Liver (tissue), 9 donors: ENCODE results near the gene LRMDA. TPM values are rescaled to one million over a fixed set of nuclear protein-coding genes. Genes with fewer than 3 reads are reported as not detected.

Experiments
- DNase-seq: peaks from one replicate; pipeline ENCODE4 v3.0.0-alpha.2; 2017; ENCODE audit warnings: low spot score
- H3K27ac ChIP-seq, 2 donors: one replicate each; pipeline ENCODE4 v1.7.0; 2013; ENCODE audit warnings: inconsistent platforms in 2 of 2, low read length in 2 of 2, control low read depth in 1 of 2, low read depth in 1 of 2, mild to moderate bottlenecking in 1 of 2
- H3K27me3 ChIP-seq, 4 donors: one replicate each; pipeline versions ENCODE4 v1.6.1 to v1.7.0; 2013; ENCODE audit warnings: low read length in 3 of 4, inconsistent platforms in 1 of 4, mild to moderate bottlenecking in 1 of 4, moderate library complexity in 1 of 4; ENCODE audit not compliant: control insufficient read depth in 4 of 4, insufficient read depth in 4 of 4
- H3K36me3 ChIP-seq, 4 donors: one replicate each; pipeline versions ENCODE4 v1.6.1 to v1.7.0; 2013; ENCODE audit warnings: low read length in 3 of 4, mild to moderate bottlenecking in 3 of 4, low read depth in 1 of 4, moderate library complexity in 1 of 4; ENCODE audit not compliant: control insufficient read depth in 4 of 4, insufficient read depth in 3 of 4
- H3K4me1 ChIP-seq, 4 donors: one replicate each; pipeline versions ENCODE4 v1.6.1 to v1.7.0; 2013; ENCODE audit warnings: low read length in 3 of 4, mild to moderate bottlenecking in 3 of 4, moderate library complexity in 1 of 4; ENCODE audit not compliant: control insufficient read depth in 4 of 4, insufficient read depth in 4 of 4
- H3K4me3 ChIP-seq, 3 donors: one replicate each; pipeline versions ENCODE4 v1.6.1 to v1.7.0; 2013; ENCODE audit warnings: low read length in 3 of 3, control low read depth in 1 of 3, low read depth in 1 of 3, mild to moderate bottlenecking in 1 of 3
- H3K9ac ChIP-seq, 2 donors: one replicate each; pipeline ENCODE4 v1.7.0; 2013; ENCODE audit warnings: low read length in 2 of 2, mild to moderate bottlenecking in 2 of 2, moderate library complexity in 2 of 2, control low read depth in 1 of 2, low read depth in 1 of 2
- H3K9me3 ChIP-seq, 4 donors: one replicate each; pipeline versions ENCODE4 v1.6.1 to v1.7.0; 2013; ENCODE audit warnings: low read length in 3 of 4; ENCODE audit not compliant: control insufficient read depth in 4 of 4
- EGR1 ChIP-seq, 2 donors: IDR thresholded peaks; 2 replicates each; pipeline ENCODE4 v1.6.1; 2016 to 2018; ENCODE audit warnings: antibody characterized with exemption in 2 of 2, low read depth in 2 of 2
- FOXA1 ChIP-seq: IDR thresholded peaks from 2 replicates; pipeline ENCODE4 v1.6.1; 2016; ENCODE audit warnings: antibody characterized with exemption
- FOXA2 ChIP-seq: IDR thresholded peaks from 2 replicates; pipeline ENCODE4 v1.6.1; 2016; ENCODE audit warnings: antibody characterized with exemption
- HNF4A ChIP-seq, 2 donors: conservative IDR thresholded peaks; 2 replicates each; pipeline ENCODE4 v1.6.1; 2016; ENCODE audit warnings: antibody characterized with exemption in 2 of 2, mild to moderate bottlenecking in 2 of 2
- HNF4G ChIP-seq: IDR thresholded peaks from 2 replicates; pipeline ENCODE4 v1.6.1; 2016; ENCODE audit warnings: antibody characterized with exemption
- JUND ChIP-seq, 2 donors: IDR thresholded peaks; 2 replicates each; pipeline ENCODE4 v1.6.1; 2016; ENCODE audit warnings: antibody characterized with exemption in 2 of 2
- NR2F2 ChIP-seq: IDR thresholded peaks from 2 replicates; pipeline ENCODE4 v1.6.1; 2016; ENCODE audit warnings: antibody characterized with exemption
- RAD21 ChIP-seq, 2 donors: IDR thresholded peaks; 2 replicates each; pipeline ENCODE4 v1.6.1; 2016; ENCODE audit warnings: antibody characterized with exemption in 2 of 2, mild to moderate bottlenecking in 2 of 2
- RXRA ChIP-seq, 2 donors: IDR thresholded peaks; 2 replicates each; pipeline ENCODE4 v1.6.1; 2017 to 2018; ENCODE audit warnings: antibody characterized with exemption in 2 of 2, mild to moderate bottlenecking in 1 of 2
- SP1 ChIP-seq: IDR thresholded peaks from 2 replicates; pipeline ENCODE4 v1.6.1; 2018; ENCODE audit warnings: antibody characterized with exemption, mild to moderate bottlenecking
- TAF1 ChIP-seq: conservative IDR thresholded peaks from 2 replicates; pipeline ENCODE4 v1.6.1; 2016; ENCODE audit warnings: antibody characterized with exemption, mild to moderate bottlenecking
- YY1 ChIP-seq: IDR thresholded peaks from 2 replicates; pipeline ENCODE4 v1.6.1; 2016; ENCODE audit warnings: antibody characterized with exemption, mild to moderate bottlenecking
- WGBS: extraction: QIAGEN DNeasy Blood & Tissue Kit; methylation state at CpG from one replicate; pipeline ENCODE4 v1.1.7; 2013; 5-methylcytosine and 5-hydroxymethylcytosine counted together
- polyA plus RNA-seq, 2 donors: library from polyadenylated mRNA; stranded (reverse) in 1 of 2; unstranded in 1 of 2; fragments of 200-250 nt in 1 of 2; fragments of >200 nt in 1 of 2; fragmentation: Nextera tagmentation in 1 of 2; extraction: Ambion mirVana in 1 of 2; gene quantifications; one replicate each; pipeline versions ENCODE4 v1.2.1 to v1.2.3, GENCODE V29; 2013 to 2015
- total RNA-seq, 2 donors: library from RNA; depleted of rRNA; stranded (reverse); fragments of >200 nt; gene quantifications; one replicate each; pipeline ENCODE4 v1.2.3, GENCODE V29; 2014
- TF ChIP-seq, protein P1 (sequence below): IDR thresholded peaks from 2 replicates; pipeline ENCODE4 v1.6.1; 2016; ENCODE audit warnings: antibody characterized with exemption
- TF ChIP-seq, protein P2 (sequence below): IDR thresholded peaks from 2 replicates; pipeline ENCODE4 v1.6.1; 2016; ENCODE audit warnings: antibody characterized with exemption
- TF ChIP-seq, protein P3 (sequence below): IDR thresholded peaks from 2 replicates; pipeline ENCODE4 v1.6.1; 2016; ENCODE audit warnings: antibody characterized with exemption
- TF ChIP-seq, protein P4 (sequence below): fragments of 150-350 bp; IDR thresholded peaks from 2 replicates; pipeline ENCODE4 v1.5.1; 2017; ENCODE audit warnings: improper control_type of control experiment, low read depth, low read length; ENCODE audit not compliant: missing input control
- TF ChIP-seq, protein P5 (sequence below): IDR thresholded peaks from 2 replicates; pipeline ENCODE4 v1.6.1; 2016; ENCODE audit warnings: antibody characterized with exemption, mild to moderate bottlenecking
- donor health status: healthy.
- donor health status: healthy.
- donor health status: healthy.
- donor health status: healthy.
- donor health status: healthy.

LRMDA gene
- total and polyA plus RNA-seq, 4 donors = 7.9 to 15.8 (median 11.3) TPM

DNA sequence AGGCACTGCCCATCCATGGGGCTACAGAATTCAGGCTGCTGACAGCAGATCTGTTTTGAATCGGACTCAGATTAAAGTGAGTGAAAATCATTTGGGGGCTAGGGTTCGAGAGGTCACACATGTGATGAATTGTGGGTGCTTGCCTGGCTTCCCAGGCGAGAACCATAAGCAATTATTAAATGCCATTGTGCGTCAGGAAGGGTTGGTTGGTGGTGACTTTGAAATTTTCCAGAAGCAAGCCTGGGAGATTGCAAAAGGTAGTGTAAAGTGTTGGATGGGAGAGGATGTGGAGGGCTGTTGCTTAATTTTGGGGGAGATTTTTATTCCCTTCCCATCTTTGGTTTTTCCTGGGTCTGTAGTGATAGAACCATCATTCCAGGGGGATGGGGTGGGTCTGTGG, 34.6 kb downstream of the LRMDA start:
- H3K36me3 ChIP-seq = peaks cover 0 to 3% (median 0%) of the 10 kb centered on the region in 4 donors
- no peak for DNase-seq
- no peak overlapping the region for H3K27ac ChIP-seq
- WGBS = 94% methylated on average over 4 of the region's 4 CpGs
- H3K27me3 ChIP-seq = no peaks in the 10 kb centered on the region
- TF ChIP-seq, protein P1, sequence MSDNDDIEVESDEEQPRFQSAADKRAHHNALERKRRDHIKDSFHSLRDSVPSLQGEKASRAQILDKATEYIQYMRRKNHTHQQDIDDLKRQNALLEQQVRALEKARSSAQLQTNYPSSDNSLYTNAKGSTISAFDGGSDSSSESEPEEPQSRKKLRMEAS = no peak
- TF ChIP-seq TAF1 (no peak), SP1 (no peak), JUND (IDR thresholded peaks at IDR 0.05) (no peak), HNF4A (conservative IDR thresholded peaks at IDR 0.05) (no peak)
- TF ChIP-seq, protein P2, sequence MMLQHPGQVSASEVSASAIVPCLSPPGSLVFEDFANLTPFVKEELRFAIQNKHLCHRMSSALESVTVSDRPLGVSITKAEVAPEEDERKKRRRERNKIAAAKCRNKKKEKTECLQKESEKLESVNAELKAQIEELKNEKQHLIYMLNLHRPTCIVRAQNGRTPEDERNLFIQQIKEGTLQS = no peak
- TF ChIP-seq, protein P3, sequence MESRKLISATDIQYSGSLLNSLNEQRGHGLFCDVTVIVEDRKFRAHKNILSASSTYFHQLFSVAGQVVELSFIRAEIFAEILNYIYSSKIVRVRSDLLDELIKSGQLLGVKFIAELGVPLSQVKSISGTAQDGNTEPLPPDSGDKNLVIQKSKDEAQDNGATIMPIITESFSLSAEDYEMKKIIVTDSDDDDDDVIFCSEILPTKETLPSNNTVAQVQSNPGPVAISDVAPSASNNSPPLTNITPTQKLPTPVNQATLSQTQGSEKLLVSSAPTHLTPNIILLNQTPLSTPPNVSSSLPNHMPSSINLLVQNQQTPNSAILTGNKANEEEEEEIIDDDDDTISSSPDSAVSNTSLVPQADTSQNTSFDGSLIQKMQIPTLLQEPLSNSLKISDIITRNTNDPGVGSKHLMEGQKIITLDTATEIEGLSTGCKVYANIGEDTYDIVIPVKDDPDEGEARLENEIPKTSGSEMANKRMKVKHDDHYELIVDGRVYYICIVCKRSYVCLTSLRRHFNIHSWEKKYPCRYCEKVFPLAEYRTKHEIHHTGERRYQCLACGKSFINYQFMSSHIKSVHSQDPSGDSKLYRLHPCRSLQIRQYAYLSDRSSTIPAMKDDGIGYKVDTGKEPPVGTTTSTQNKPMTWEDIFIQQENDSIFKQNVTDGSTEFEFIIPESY = no peak
- TF ChIP-seq, protein P4, sequence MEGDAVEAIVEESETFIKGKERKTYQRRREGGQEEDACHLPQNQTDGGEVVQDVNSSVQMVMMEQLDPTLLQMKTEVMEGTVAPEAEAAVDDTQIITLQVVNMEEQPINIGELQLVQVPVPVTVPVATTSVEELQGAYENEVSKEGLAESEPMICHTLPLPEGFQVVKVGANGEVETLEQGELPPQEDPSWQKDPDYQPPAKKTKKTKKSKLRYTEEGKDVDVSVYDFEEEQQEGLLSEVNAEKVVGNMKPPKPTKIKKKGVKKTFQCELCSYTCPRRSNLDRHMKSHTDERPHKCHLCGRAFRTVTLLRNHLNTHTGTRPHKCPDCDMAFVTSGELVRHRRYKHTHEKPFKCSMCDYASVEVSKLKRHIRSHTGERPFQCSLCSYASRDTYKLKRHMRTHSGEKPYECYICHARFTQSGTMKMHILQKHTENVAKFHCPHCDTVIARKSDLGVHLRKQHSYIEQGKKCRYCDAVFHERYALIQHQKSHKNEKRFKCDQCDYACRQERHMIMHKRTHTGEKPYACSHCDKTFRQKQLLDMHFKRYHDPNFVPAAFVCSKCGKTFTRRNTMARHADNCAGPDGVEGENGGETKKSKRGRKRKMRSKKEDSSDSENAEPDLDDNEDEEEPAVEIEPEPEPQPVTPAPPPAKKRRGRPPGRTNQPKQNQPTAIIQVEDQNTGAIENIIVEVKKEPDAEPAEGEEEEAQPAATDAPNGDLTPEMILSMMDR = no peak
- peaks cover 0 to 2% (median 0%) of the 10 kb centered on the region in 4 donors for H3K4me1 ChIP-seq
- no peaks in the 10 kb centered on the region for H3K9me3 ChIP-seq
- no peak overlapping the region for H3K4me3 ChIP-seq
- no peak overlapping the region for H3K9ac ChIP-seq

DNA sequence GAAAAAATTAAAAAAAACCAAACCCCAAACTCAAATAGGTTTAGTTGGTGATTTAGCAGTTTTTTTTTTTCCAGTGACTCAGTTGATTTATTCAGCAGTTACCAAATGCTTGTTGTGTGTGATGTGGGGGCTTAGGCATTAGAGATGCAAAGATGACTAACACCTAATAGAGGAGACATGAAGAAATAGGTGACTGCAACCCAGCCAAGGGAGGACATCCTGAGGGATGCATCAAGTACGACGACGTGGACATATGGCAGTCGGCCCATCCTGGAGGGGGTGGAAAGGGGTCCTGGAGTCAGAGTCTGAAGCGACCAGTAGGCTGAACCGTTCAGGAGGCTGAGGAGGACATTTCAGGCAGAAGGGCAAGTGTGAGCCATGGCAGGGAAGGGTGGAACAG, 35.5 kb downstream of the LRMDA start:
- Histone ChIP-seq H3K9me3 (no peaks in the 10 kb centered on the region), H3K27me3 (no peaks in the 10 kb centered on the region), H3K9ac (no peak overlapping the region), H3K4me3 (no peak overlapping the region), H3K36me3 (peaks cover 0 to 3% (median 0%) of the 10 kb centered on the region in 4 donors), H3K27ac (no peak overlapping the region), H3K4me1 (peaks cover 0 to 2% (median 0%) of the 10 kb centered on the region in 4 donors)
- no peak for DNase-seq
- TF ChIP-seq FOXA1 (no peak), JUND (IDR thresholded peaks at IDR 0.05) (no peak), HNF4A (conservative IDR thresholded peaks at IDR 0.05) (no peak), NR2F2 (no peak), TAF1 (no peak), YY1 (no peak), RXRA (IDR thresholded peaks at IDR 0.05) (no peak), SP1 (no peak), HNF4G (no peak), RAD21 (IDR thresholded peaks at IDR 0.05) (no peak), EGR1 (IDR thresholded peaks at IDR 0.05; ENCODE audit: low read depth in 2 of 2) (no peak), FOXA2 (no peak)
- TF ChIP-seq, protein P4 = no peak
- TF ChIP-seq, protein P2 = no peak
- TF ChIP-seq, protein P3 = no peak
- TF ChIP-seq, protein P1 = no peak
- TF ChIP-seq, protein P5, sequence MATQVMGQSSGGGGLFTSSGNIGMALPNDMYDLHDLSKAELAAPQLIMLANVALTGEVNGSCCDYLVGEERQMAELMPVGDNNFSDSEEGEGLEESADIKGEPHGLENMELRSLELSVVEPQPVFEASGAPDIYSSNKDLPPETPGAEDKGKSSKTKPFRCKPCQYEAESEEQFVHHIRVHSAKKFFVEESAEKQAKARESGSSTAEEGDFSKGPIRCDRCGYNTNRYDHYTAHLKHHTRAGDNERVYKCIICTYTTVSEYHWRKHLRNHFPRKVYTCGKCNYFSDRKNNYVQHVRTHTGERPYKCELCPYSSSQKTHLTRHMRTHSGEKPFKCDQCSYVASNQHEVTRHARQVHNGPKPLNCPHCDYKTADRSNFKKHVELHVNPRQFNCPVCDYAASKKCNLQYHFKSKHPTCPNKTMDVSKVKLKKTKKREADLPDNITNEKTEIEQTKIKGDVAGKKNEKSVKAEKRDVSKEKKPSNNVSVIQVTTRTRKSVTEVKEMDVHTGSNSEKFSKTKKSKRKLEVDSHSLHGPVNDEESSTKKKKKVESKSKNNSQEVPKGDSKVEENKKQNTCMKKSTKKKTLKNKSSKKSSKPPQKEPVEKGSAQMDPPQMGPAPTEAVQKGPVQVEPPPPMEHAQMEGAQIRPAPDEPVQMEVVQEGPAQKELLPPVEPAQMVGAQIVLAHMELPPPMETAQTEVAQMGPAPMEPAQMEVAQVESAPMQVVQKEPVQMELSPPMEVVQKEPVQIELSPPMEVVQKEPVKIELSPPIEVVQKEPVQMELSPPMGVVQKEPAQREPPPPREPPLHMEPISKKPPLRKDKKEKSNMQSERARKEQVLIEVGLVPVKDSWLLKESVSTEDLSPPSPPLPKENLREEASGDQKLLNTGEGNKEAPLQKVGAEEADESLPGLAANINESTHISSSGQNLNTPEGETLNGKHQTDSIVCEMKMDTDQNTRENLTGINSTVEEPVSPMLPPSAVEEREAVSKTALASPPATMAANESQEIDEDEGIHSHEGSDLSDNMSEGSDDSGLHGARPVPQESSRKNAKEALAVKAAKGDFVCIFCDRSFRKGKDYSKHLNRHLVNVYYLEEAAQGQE = no peak
- WGBS = 96% methylated on average over 6 of the region's 6 CpGs
